B cell (primary cell): ENCODE measurements around the gene CALR3.
"Not testable (repeated sequence)": the region's sequence is repeated elsewhere in the genome, so short reads cannot be mapped to it uniquely, and the experiment has no call there.

Source experiments
- EZH2 ChIP-seq: IDR thresholded peaks from 2 replicates; pipeline ENCODE4 v1.6.1; 2012; ENCODE audit warnings: borderline replicate concordance, low read depth, mild to moderate bottlenecking, moderate library complexity, low read length; ENCODE audit not compliant: insufficient read depth, poor library complexity, severe bottlenecking
- TF ChIP-seq, protein P1 (sequence below): fragments of 200-600 bp; IDR thresholded peaks from one replicate; pipeline ENCODE4 v1.8.0; 2022; ENCODE audit warnings: antibody characterized with exemption, mild to moderate bottlenecking

DNA sequence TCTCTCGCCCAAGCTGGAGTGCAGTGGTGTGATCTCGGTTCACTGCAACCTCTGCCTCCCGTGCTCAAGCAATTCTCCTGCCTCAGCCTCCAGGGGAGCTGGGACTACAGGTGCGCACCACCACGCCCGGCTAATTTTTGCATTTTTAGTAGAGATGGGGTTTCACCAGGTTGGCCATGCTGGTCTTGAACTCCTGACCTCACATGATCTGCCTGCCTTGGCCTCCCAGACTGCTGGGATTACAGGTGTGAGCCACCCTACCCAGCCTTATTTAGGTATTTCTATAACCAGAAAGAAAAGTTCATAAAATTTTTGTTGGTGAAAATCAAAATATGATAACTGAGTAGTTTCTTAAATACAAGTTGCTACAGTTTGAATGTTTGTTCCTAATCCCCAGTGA, 47.8 kb upstream of the CALR3 start:
- TF ChIP-seq, protein P1, sequence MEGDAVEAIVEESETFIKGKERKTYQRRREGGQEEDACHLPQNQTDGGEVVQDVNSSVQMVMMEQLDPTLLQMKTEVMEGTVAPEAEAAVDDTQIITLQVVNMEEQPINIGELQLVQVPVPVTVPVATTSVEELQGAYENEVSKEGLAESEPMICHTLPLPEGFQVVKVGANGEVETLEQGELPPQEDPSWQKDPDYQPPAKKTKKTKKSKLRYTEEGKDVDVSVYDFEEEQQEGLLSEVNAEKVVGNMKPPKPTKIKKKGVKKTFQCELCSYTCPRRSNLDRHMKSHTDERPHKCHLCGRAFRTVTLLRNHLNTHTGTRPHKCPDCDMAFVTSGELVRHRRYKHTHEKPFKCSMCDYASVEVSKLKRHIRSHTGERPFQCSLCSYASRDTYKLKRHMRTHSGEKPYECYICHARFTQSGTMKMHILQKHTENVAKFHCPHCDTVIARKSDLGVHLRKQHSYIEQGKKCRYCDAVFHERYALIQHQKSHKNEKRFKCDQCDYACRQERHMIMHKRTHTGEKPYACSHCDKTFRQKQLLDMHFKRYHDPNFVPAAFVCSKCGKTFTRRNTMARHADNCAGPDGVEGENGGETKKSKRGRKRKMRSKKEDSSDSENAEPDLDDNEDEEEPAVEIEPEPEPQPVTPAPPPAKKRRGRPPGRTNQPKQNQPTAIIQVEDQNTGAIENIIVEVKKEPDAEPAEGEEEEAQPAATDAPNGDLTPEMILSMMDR, result not testable (repeated sequence)
- not testable (repeated sequence) for TF ChIP-seq EZH2
